K562 (cell line): ENCODE data around the gene SEC61G. TPM values are rescaled to one million over a fixed set of nuclear protein-coding genes. Genes with fewer than 3 reads are reported as not detected.

Experiments used
- ATAC-seq: fragments of 200-7000 bp; cut with Tn5 transposase; 3 replicates; pipeline ENCODE4 v1.9.1; 2020; ENCODE audit warnings: moderate library complexity
- BruUV-seq: library from RNA; stranded (reverse); fragments of 400-500 nt; replicated peaks from 2 replicates; lab custom pipeline; 2021; lab: Mats Ljungman, UMichigan
- CTCF ChIA-PET: fragments of 300-600 bp; formaldehyde crosslinking; extraction: SDS; loops from one replicate; lab custom pipeline; 2021; ENCODE audit warnings: low intra/inter-chr PET ratio; lab: Yijun Ruan, JAX
- POLR2A ChIA-PET: fragments of 300-600, 350-650 bp; sonication (Branson Sonifier 250); formaldehyde crosslinking; extraction: SDS; loops from one replicate; lab custom pipeline; 2021; ENCODE audit warnings: antibody characterized with exemption, inconsistent platforms; lab: Yijun Ruan, JAX
- DNase-seq, 4 experiments: peaks; one replicate each; pipeline versions ENCODE4 v3.0.0 to v3.0.0-alpha.2; 2011 to 2018; ENCODE audit warnings: low spot score in 3 of 4, mixed read lengths in 3 of 4; ENCODE audit errors: extremely low read depth in 1 of 4
- FAIRE-seq: peaks from 2 replicates; lab custom pipeline; 2011; peaks lifted over from hg19 to GRCh38; lab: Jason Lieb, UNC
- H2AFZ ChIP-seq: 2 replicates; pipeline ENCODE4 v1.6.0; 2011; ENCODE audit warnings: low read depth, low read length, control low read depth, inconsistent platforms
- H3K27ac ChIP-seq: fragments of 200-600 bp; 3 replicates; pipeline ENCODE4 v1.8.0; 2011; ENCODE audit warnings: low read depth, mild to moderate bottlenecking, control low read depth, inconsistent platforms, low read length, moderate library complexity, mixed read lengths; ENCODE audit errors: extremely low read depth
- H3K27me3 ChIP-seq, 2 experiments: fragments of 300-600 bp in 1 of 2; 2 replicates in 1 of 2; 3 replicates in 1 of 2; pipeline versions ENCODE4 v1.6.0 to v1.8.0; 2011; ENCODE audit warnings: inconsistent platforms in 2 of 2, low read length in 2 of 2, mild to moderate bottlenecking in 1 of 2, mixed read lengths in 1 of 2, moderate library complexity in 1 of 2; ENCODE audit not compliant: control insufficient read depth in 2 of 2, insufficient read depth in 2 of 2
- H3K36me3 ChIP-seq: fragments of 300-600 bp; 3 replicates; pipeline ENCODE4 v1.8.0; 2011; ENCODE audit warnings: mild to moderate bottlenecking, low read length, inconsistent platforms; ENCODE audit not compliant: control insufficient read depth, insufficient read depth
- H3K4me1 ChIP-seq, 2 experiments: fragments of 200-600 bp in 1 of 2; replicated peaks in 1 of 2; 2 replicates in 1 of 2; 3 replicates in 1 of 2; pipeline versions ENCODE4 v1.5.1 to v1.8.0; 2011; ENCODE audit warnings: inconsistent platforms in 2 of 2, low read length in 2 of 2, mild to moderate bottlenecking in 1 of 2, mixed read lengths in 1 of 2, moderate library complexity in 1 of 2; ENCODE audit not compliant: control insufficient read depth in 2 of 2, insufficient read depth in 2 of 2
- H3K4me2 ChIP-seq: 2 replicates; pipeline ENCODE4 v1.6.1; 2011; ENCODE audit warnings: low read length, control low read depth, inconsistent platforms, mixed read lengths; ENCODE audit not compliant: insufficient read depth
- H3K4me3 ChIP-seq: fragments of 200-600 bp; sonication (generic), shearing (Covaris generic); 2 replicates; pipeline ENCODE4 v1.5.1; 2016; ENCODE audit warnings: control low read depth, inconsistent platforms
- H3K79me2 ChIP-seq: fragments of 200-600 bp; 3 replicates; pipeline ENCODE4 v1.8.0; 2011; ENCODE audit warnings: low read length, inconsistent platforms; ENCODE audit not compliant: control insufficient read depth, insufficient read depth
- H3K9ac ChIP-seq, 2 experiments: 2 replicates each; pipeline versions ENCODE4 v1.6.0 to v1.6.1; 2011; ENCODE audit warnings: low read depth in 2 of 2, low read length in 2 of 2, control low read depth in 1 of 2, inconsistent platforms in 1 of 2, mild to moderate bottlenecking in 1 of 2, mixed read lengths in 1 of 2; ENCODE audit not compliant: insufficient read depth in 1 of 2
- H3K9me1 ChIP-seq: one replicate; pipeline ENCODE4 v1.6.0; 2011; ENCODE audit warnings: inconsistent platforms, mild to moderate bottlenecking, low read length, moderate library complexity; ENCODE audit not compliant: control insufficient read depth, insufficient read depth
- H3K9me3 ChIP-seq: replicated peaks from 2 replicates; pipeline ENCODE4 v1.5.1; 2011; ENCODE audit warnings: low read depth, low read length, inconsistent platforms; ENCODE audit not compliant: control insufficient read depth, insufficient read depth
- H4K20me1 ChIP-seq: replicated peaks from 2 replicates; pipeline ENCODE4 v1.6.1; 2011; ENCODE audit warnings: low read length, inconsistent platforms, mixed read lengths; ENCODE audit not compliant: control insufficient read depth, insufficient read depth
- BCOR ChIP-seq: fragments of 450-650 bp; IDR thresholded peaks from 2 replicates; pipeline ENCODE4 v1.6.1; 2016
- TBL1XR1 ChIP-seq, 2 experiments: IDR thresholded peaks; 2 replicates each; pipeline ENCODE4 v1.6.1; 2012; ENCODE audit warnings: improper control_type of control experiment in 2 of 2, low read length in 2 of 2, mild to moderate bottlenecking in 1 of 2
- ZBTB12 ChIP-seq: fragments of 250-450 bp; sonication (Bioruptor Pico); IDR thresholded peaks from 2 replicates; pipeline ENCODE4 v1.4.0; 2020
- ZFP1 ChIP-seq: fragments of 450-650 bp; formaldehyde crosslinking; IDR thresholded peaks from 2 replicates; pipeline ENCODE4 v1.4.0; 2020; ENCODE audit warnings: mild to moderate bottlenecking, mixed read lengths
- WGBS: fragments of 100-300 bp; shearing (Covaris generic); methylation state at CpG from one replicate; pipeline ENCODE4 v1.1.6; 2016; ENCODE audit warnings: low coverage, mixed read lengths; ENCODE audit not compliant: insufficient coverage; ENCODE audit errors: missing lambda C conversion rate; 5-methylcytosine and 5-hydroxymethylcytosine counted together
- in situ Hi-C: fragments of 300-500 bp; cut with MboI; formaldehyde crosslinking; loops from 4 replicates; pipeline ENCODE4 v1.15.0; 2018; ENCODE audit warnings: inconsistent platforms, mixed read lengths
- intact Hi-C: fragments of 100-400 bp; cut with micrococcal nuclease; formaldehyde crosslinking; loops from 2 replicates; pipeline ENCODE4 v1.14.2; 2022
- polyA plus RNA-seq, 8 experiments: library from polyadenylated mRNA; depleted of rRNA in 4 of 8; stranded (reverse) in 5 of 8; unstranded in 3 of 8; fragments of >200 nt; fragmentation: Nextera tagmentation in 2 of 8; fragmentation: Illumina TruSeq in 1 of 8; extraction: Ambion mirVana in 2 of 8; extraction: Trizol in 1 of 8; gene quantifications; 2 replicates each; pipeline versions ENCODE4 v1.2.1 to v1.2.3, GENCODE V29; 2011 to 2014; ENCODE audit warnings: inconsistent platforms in 1 of 8, missing spikeins in 1 of 8
- total RNA-seq, 7 experiments: library from RNA; depleted of rRNA in 6 of 7; stranded (reverse); fragments of >200 nt in 6 of 7; fragmentation: Illumina TruSeq in 2 of 7; extraction: Trizol in 2 of 7; gene quantifications; 2 replicates each; pipeline versions ENCODE4 v1.2.1 to v1.2.3, GENCODE V29; 2011 to 2021; ENCODE audit warnings: low replicate concordance in 1 of 7

SEC61G gene
- total and polyA plus RNA-seq, 9 of the 15 experiments (the other 6 are each of a cell fraction or from before 2014, with no cell fraction given), result 138 to 565 (median 223) TPM

- peak; percentile 55 for TF ChIP-seq ZBTB12
- no peak for TF ChIP-seq ZFP1 (CRISPR knock-in tag)
Measured at GRCh38 chr7:54743580-54743979, 15.4 kb downstream of the SEC61G start (continued).

- DNase-seq (no peak), FAIRE-seq (no peak), ATAC-seq (no peak)
- TF ChIP-seq TBL1XR1 (IDR thresholded peaks at IDR 0.05; ENCODE audit: low read length in 2 of 2) (no peak), BCOR (no peak)
- ChIA-PET CTCF (no interaction called here), POLR2A (interaction anchor here (1.0 kb wide), 1 partner anchor 18 kb away, joined by 3 read pairs; no protein-coding TSS in a partner anchor)
- in situ Hi-C loops, result no loop called here
- Histone ChIP-seq H3K36me3 (no peaks in the 10 kb centered on the region), H3K4me1 (peaks cover 0 to 4% of the 10 kb centered on the region in 2 experiments; a peak in 1 of 5 replicates), H3K9me3 (no peaks in the 10 kb centered on the region), H3K4me3 (no peak overlapping the region), H3K27me3 (no peaks in the 10 kb centered on the region), H3K79me2 (no peaks in the 10 kb centered on the region), H3K9ac (no peak overlapping the region), H4K20me1 (no peaks in the 10 kb centered on the region), H3K27ac (no peak overlapping the region), H2AFZ (no peak overlapping the region), H3K9me1 (no peaks in the 10 kb centered on the region), H3K4me2 (no peak overlapping the region)
- 13% methylated on average over 1 of the region's 1 CpG for WGBS
- intact Hi-C loops, result no loop called here
- BruUV-seq, result no TSS peak
Measured at GRCh38 chr7:54738737-54739136, 20.3 kb downstream of the SEC61G start.
